Fibroblast of villous mesenchyme (primary cell): ENCODE data around the gene MMAB. TPM values are rescaled to one million over a fixed set of nuclear protein-coding genes. Genes with fewer than 3 reads are reported as not detected.

ENCODE experiments used
- DNase-seq: peaks from one replicate; pipeline ENCODE4 v3.0.0-alpha.2; 2010; ENCODE audit warnings: low read depth
- H3K4me3 ChIP-seq: 2 replicates; pipeline ENCODE4 v1.5.1; 2011; ENCODE audit warnings: low read depth, mild to moderate bottlenecking, low read length
- total RNA-seq: library from RNA; depleted of rRNA; stranded (reverse); fragments of >200 nt; gene quantifications from 2 replicates; pipeline ENCODE4 v1.2.3, GENCODE V29; 2012
- TF ChIP-seq, protein P1 (sequence below): IDR thresholded peaks from 2 replicates; pipeline ENCODE4 v1.5.1; 2012; ENCODE audit warnings: low read depth, mild to moderate bottlenecking, low read length; ENCODE audit not compliant: insufficient read depth

The MMAB gene
- total RNA-seq, 1 donor = 34.1 TPM

- no peak overlapping the region for H3K4me3 ChIP-seq
- TF ChIP-seq, protein P1, sequence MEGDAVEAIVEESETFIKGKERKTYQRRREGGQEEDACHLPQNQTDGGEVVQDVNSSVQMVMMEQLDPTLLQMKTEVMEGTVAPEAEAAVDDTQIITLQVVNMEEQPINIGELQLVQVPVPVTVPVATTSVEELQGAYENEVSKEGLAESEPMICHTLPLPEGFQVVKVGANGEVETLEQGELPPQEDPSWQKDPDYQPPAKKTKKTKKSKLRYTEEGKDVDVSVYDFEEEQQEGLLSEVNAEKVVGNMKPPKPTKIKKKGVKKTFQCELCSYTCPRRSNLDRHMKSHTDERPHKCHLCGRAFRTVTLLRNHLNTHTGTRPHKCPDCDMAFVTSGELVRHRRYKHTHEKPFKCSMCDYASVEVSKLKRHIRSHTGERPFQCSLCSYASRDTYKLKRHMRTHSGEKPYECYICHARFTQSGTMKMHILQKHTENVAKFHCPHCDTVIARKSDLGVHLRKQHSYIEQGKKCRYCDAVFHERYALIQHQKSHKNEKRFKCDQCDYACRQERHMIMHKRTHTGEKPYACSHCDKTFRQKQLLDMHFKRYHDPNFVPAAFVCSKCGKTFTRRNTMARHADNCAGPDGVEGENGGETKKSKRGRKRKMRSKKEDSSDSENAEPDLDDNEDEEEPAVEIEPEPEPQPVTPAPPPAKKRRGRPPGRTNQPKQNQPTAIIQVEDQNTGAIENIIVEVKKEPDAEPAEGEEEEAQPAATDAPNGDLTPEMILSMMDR = no peak
- DNase-seq = no peak
These were observed 19.8 kb downstream of the MMAB start for GRCh38 chr12:109553483-109553882.

DNA sequence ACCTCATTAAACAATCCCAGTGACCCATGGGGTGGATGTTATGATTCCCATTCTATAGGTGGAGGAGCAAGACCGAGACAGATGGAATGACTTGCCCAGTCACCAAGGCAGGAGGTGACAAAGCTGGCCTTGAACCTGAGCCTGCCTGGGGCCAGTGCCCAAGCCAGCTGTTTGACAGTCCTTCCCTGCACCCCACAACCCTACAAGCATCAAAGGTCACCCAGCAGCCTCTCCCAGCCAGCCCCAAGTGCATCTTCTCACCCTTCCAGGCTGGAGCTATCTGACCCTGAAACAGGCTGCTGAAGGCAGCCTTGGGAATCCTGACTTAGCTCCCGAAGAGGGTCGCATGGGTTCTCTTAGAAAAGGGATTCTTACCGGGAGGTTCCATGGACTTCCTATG is 20.3 kb downstream of the MMAB start:
- TF ChIP-seq, protein P1 = no peak
- H3K4me3 ChIP-seq = no peak overlapping the region
- no peak for DNase-seq

DNA sequence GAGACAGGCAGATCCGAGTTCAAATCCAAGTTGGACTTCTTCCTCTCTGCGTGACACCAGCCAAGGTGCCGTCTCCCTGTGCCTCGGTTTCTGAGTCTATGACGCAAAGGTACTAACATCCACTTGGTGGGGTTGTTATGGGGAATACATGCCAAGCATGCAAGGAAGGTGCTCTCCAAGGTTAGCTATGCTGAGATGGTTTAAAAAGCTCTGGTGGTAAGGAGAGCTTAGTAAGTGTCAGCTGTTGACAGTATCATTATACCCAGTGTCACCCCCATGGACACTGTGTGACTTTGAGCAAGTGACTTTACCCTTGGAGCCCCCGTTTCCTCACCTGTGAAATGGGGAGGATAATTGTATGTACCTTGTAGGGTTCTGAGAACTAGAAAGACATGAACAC is 22.2 kb downstream of the MMAB start:
- TF ChIP-seq, protein P1 = no peak
- H3K4me3 ChIP-seq = no peak overlapping the region
- no peak for DNase-seq

GRCh38 chr12:109550281-109550680 is 23.0 kb downstream of the MMAB start:
- TF ChIP-seq, protein P1 = no peak
- H3K4me3 ChIP-seq = no peak overlapping the region
- DNase-seq = no peak

DNA sequence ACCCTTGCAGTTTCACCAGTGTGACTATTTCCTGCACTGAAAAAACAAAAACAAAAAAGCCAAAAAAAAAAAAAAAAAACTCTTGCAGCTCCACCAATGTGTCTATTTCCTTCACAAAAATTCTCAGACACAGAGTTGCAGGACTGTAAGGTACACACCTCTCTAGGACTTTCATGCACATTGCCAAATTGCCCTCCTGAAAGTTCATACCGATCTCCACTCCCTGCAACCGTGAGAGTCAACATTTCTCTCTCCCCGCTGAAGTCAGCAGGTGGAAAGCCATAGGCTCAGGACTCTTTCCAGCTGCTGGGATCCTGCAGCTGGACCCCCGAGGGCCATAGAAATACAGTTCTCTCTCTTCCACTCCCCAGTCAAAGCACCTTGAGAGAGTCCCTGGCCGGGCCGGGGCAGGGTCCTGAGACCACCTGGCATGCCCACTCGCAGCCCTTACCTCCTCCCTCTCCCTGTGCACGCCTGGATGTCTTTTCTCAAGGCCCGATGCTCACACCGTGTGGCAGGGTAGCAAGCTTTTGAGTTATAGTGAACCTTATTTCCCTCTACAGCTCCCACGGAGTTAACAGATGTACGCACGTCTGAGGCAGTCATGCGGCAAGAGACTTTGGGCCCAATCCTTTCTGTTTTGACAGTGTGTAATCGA is 23.6 kb downstream of the MMAB start:
- DNase-seq = no peak
- no peak overlapping the region for H3K4me3 ChIP-seq
- TF ChIP-seq, protein P1 = no peak

GRCh38 chr12:109548258-109548657 is 25.0 kb downstream of the MMAB start:
- DNase-seq = no peak
- H3K4me3 ChIP-seq = no peak overlapping the region
- TF ChIP-seq, protein P1 = no peak

- TF ChIP-seq, protein P1 = no peak
- H3K4me3 ChIP-seq = no peak overlapping the region
- DNase-seq = no peak
These were observed 26.0 kb downstream of the MMAB start for GRCh38 chr12:109547286-109547685.
